HG03469 (cell line): ENCODE results near the gene CFAP92.
A peak's percentile ranks its signal among the peaks of the same experiment; 100 is the strongest.

Experiments
- ATAC-seq: cut with Tn5 transposase; IDR thresholded peaks from one replicate; pipeline ENCODE4 v1.9.1; 2021; ENCODE audit warnings: mild to moderate bottlenecking, moderate library complexity, moderate number of reproducible peaks; ENCODE audit not compliant: unreplicated experiment

CFAP92 gene

GRCh38 chr3:129025691-129026435, 32.0 kb upstream of the CFAP92 start:
- no peak for ATAC-seq

GRCh38 chr3:129025108-129025507, 31.2 kb upstream of the CFAP92 start:
- ATAC-seq = no peak

- ATAC-seq = no peak
Observed at GRCh38 chr3:129023909-129024308, 30.0 kb upstream of the CFAP92 start.

GRCh38 chr3:129023008-129023358, 29.1 kb upstream of the CFAP92 start:
- no peak for ATAC-seq

- ATAC-seq = no peak
Observed at GRCh38 chr3:129022114-129023007, 28.5 kb upstream of the CFAP92 start.

- ATAC-seq = no peak
Observed at GRCh38 chr3:129021140-129021551, 27.3 kb upstream of the CFAP92 start.

GRCh38 chr3:129020691-129021090, 26.8 kb upstream of the CFAP92 start:
- ATAC-seq = no peak

GRCh38 chr3:129019266-129019665, 25.4 kb upstream of the CFAP92 start:
- no peak for ATAC-seq

GRCh38 chr3:129018751-129019150, 24.9 kb upstream of the CFAP92 start:
- no peak for ATAC-seq

GRCh38 chr3:129018271-129018670, 24.4 kb upstream of the CFAP92 start:
- ATAC-seq = no peak

- no peak for ATAC-seq
Observed at GRCh38 chr3:129017484-129017899, 23.6 kb upstream of the CFAP92 start.

- peak; percentile 44 for ATAC-seq
Observed at GRCh38 chr3:129016720-129017483, 23.0 kb upstream of the CFAP92 start.

- ATAC-seq = no peak
Observed at GRCh38 chr3:129016356-129016719, 22.5 kb upstream of the CFAP92 start.

- no peak for ATAC-seq
Observed at GRCh38 chr3:129015388-129016105, 21.7 kb upstream of the CFAP92 start.

- no peak for ATAC-seq
Observed at GRCh38 chr3:129014793-129015345, 21.0 kb upstream of the CFAP92 start.

GRCh38 chr3:129014148-129014547, 20.3 kb upstream of the CFAP92 start:
- no peak for ATAC-seq

GRCh38 chr3:129013491-129013891, 19.6 kb upstream of the CFAP92 start:
- no peak for ATAC-seq

GRCh38 chr3:129010310-129010956, 16.6 kb upstream of the CFAP92 start:
- no peak for ATAC-seq

GRCh38 chr3:129009266-129009665, 15.4 kb upstream of the CFAP92 start:
- ATAC-seq = no peak

- no peak for ATAC-seq
Observed at GRCh38 chr3:129007792-129008191, 13.9 kb upstream of the CFAP92 start.
